GM12878 (cell line): ENCODE results near the gene PITPNM2. TPM values are rescaled to one million over a fixed set of nuclear protein-coding genes. Genes with fewer than 3 reads are reported as not detected.

Experiments used
- ATAC-seq: fragments of 200-7000 bp; cut with Tn5 transposase; 3 replicates; pipeline ENCODE4 v1.9.1; 2020; ENCODE audit warnings: mild to moderate bottlenecking, moderate library complexity
- BruUV-seq: library from RNA; stranded (reverse); fragments of 400-500 nt; replicated peaks from 2 replicates; lab custom pipeline; 2021; lab: Mats Ljungman, UMichigan
- CTCF ChIA-PET: fragments of 300-600 bp; sonication (Branson Sonifier 250); formaldehyde crosslinking; extraction: SDS; loops from one replicate; lab custom pipeline; 2021; ENCODE audit warnings: inconsistent platforms; lab: Yijun Ruan, JAX
- POLR2A ChIA-PET: fragments of 350-600 bp; formaldehyde crosslinking; extraction: SDS; loops from one replicate; lab custom pipeline; 2021; ENCODE audit warnings: inconsistent platforms; lab: Charles Lee
- RAD21 ChIA-PET: fragments of 300-600 bp; sonication (Branson Sonifier 250); formaldehyde crosslinking; loops from one replicate; lab custom pipeline; 2023; ENCODE audit warnings: antibody characterized with exemption; ENCODE audit not compliant: unreplicated experiment; lab: Charles Lee
- SMC1A ChIA-PET: fragments of 300-600 bp; sonication (Branson Sonifier 250); formaldehyde crosslinking; loops from one replicate; lab custom pipeline; 2023; ENCODE audit not compliant: unreplicated experiment, uncharacterized antibody; lab: Charles Lee
- DNase-seq: peaks from one replicate; pipeline ENCODE4 v3.0.0-alpha.2; 2011; ENCODE audit warnings: low read depth, low spot score
- FAIRE-seq: peaks from 3 replicates; lab custom pipeline; 2011; peaks lifted over from hg19 to GRCh38; lab: Jason Lieb, UNC
- H2AFZ ChIP-seq: 2 replicates; pipeline ENCODE4 v1.6.0; 2011; ENCODE audit warnings: low read depth, low read length, control low read depth; ENCODE audit not compliant: control insufficient read depth
- H3K27ac ChIP-seq: 2 replicates; pipeline ENCODE4 v1.5.1; 2011; ENCODE audit warnings: control low read depth; ENCODE audit not compliant: control insufficient read depth, insufficient read depth
- H3K27me3 ChIP-seq, 2 experiments: replicated peaks in 1 of 2; 2 replicates each; pipeline versions ENCODE4 v1.6.0 to v1.6.1; 2011; ENCODE audit warnings: low read length in 1 of 2; ENCODE audit not compliant: control insufficient read depth in 2 of 2, insufficient read depth in 2 of 2
- H3K36me3 ChIP-seq, 2 experiments: 2 replicates each; pipeline ENCODE4 v1.5.1; 2011; ENCODE audit warnings: low read length in 1 of 2; ENCODE audit not compliant: control insufficient read depth in 2 of 2, insufficient read depth in 2 of 2
- H3K4me1 ChIP-seq: 2 replicates; pipeline ENCODE4 v1.6.1; 2011; ENCODE audit warnings: mild to moderate bottlenecking, low read length, moderate library complexity, mixed read lengths; ENCODE audit not compliant: control insufficient read depth, insufficient read depth
- H3K4me2 ChIP-seq: 2 replicates; pipeline ENCODE4 v1.6.0; 2011; ENCODE audit warnings: control low read depth; ENCODE audit not compliant: control insufficient read depth, insufficient read depth
- H3K4me3 ChIP-seq: fragments of 200-600 bp; sonication (generic); 2 replicates; pipeline ENCODE4 v1.5.1; 2016
- H3K79me2 ChIP-seq: 2 replicates; pipeline ENCODE4 v1.6.0; 2011; ENCODE audit warnings: low read length; ENCODE audit not compliant: control insufficient read depth, insufficient read depth
- H3K9ac ChIP-seq: 2 replicates; pipeline ENCODE4 v1.8.0; 2011; ENCODE audit warnings: low read length, control low read depth, mixed read lengths; ENCODE audit not compliant: control insufficient read depth, insufficient read depth
- H3K9me3 ChIP-seq: replicated peaks from 3 replicates; pipeline ENCODE4 v1.5.1; 2011; ENCODE audit warnings: mild to moderate bottlenecking, low read length; ENCODE audit not compliant: control insufficient read depth, insufficient read depth
- H4K20me1 ChIP-seq: 2 replicates; pipeline ENCODE4 v1.6.0; 2011; ENCODE audit not compliant: control insufficient read depth, insufficient read depth
- BCL11A ChIP-seq: IDR thresholded peaks from 2 replicates; pipeline ENCODE4 v1.6.1; 2011; ENCODE audit warnings: low read depth, low read length
- E2F4 ChIP-seq: IDR thresholded peaks from 2 replicates; pipeline ENCODE4 v1.6.1; 2012; ENCODE audit warnings: low read depth, low read length, improper control_type of control experiment
- HCFC1 ChIP-seq: fragments of 150-350 bp; IDR thresholded peaks from 2 replicates; pipeline ENCODE4 v1.6.1; 2014; ENCODE audit warnings: low read length
- KAT2A ChIP-seq: conservative IDR thresholded peaks from 2 replicates; pipeline ENCODE4 v1.6.1; 2011; ENCODE audit warnings: low read depth, low read length; ENCODE audit not compliant: control insufficient read depth
- RAD21 ChIP-seq: IDR thresholded peaks from 2 replicates; pipeline ENCODE4 v1.6.1; 2011; ENCODE audit warnings: mild to moderate bottlenecking, low read depth, low read length, moderate library complexity; ENCODE audit not compliant: insufficient read depth
- STAT3 ChIP-seq: IDR thresholded peaks from 2 replicates; pipeline ENCODE4 v1.6.1; 2011; ENCODE audit warnings: low read depth, low read length, improper control_type of control experiment
- YY1 ChIP-seq: IDR thresholded peaks from 2 replicates; pipeline ENCODE4 v1.6.1; 2011; ENCODE audit warnings: low read depth, mild to moderate bottlenecking, low read length
- ZNF384 ChIP-seq: IDR thresholded peaks from 2 replicates; pipeline ENCODE4 v1.6.1; 2012; ENCODE audit warnings: low read depth, mild to moderate bottlenecking, low read length, improper control_type of control experiment, borderline replicate concordance
- WGBS: methylation state at CpG from one replicate; pipeline ENCODE4 v1.1.6; 2016; ENCODE audit warnings: low lambda C conversion rate; ENCODE audit not compliant: insufficient replicate concordance, insufficient coverage; ENCODE audit errors: missing lambda C conversion rate; 5-methylcytosine and 5-hydroxymethylcytosine counted together
- in situ Hi-C: fragments of 300-500 bp; cut with MboI; formaldehyde crosslinking; loops from 9 replicates; pipeline ENCODE4 v1.14.3; 2018; ENCODE audit warnings: mixed read lengths
- intact Hi-C: fragments of 100-400 bp; cut with micrococcal nuclease; formaldehyde crosslinking; loops from one replicate; pipeline ENCODE4 v1.14.2; 2022; ENCODE audit not compliant: unreplicated experiment
- polyA plus RNA-seq, 11 experiments: library from polyadenylated mRNA; depleted of rRNA in 4 of 11; unstranded in 6 of 11; stranded (reverse) in 5 of 11; fragments of >200 nt; fragmentation: Nextera tagmentation in 4 of 11; fragmentation: Illumina TruSeq in 1 of 11; extraction: Ambion mirVana in 4 of 11; extraction: Trizol in 1 of 11; gene quantifications; 1 replicate in 1 of 11; 2 replicates in 10 of 11; pipeline versions ENCODE4 v1.2.1 to v1.2.3, GENCODE V29; 2011 to 2016; ENCODE audit warnings: inconsistent platforms in 2 of 11, missing spikeins in 2 of 11, low read depth in 1 of 11
- total RNA-seq, 4 experiments: library from RNA; depleted of rRNA in 3 of 4; stranded (reverse); fragments of >200 nt in 3 of 4; fragmentation: Illumina TruSeq in 1 of 4; extraction: Trizol in 1 of 4; gene quantifications; 2 replicates each; pipeline versions ENCODE4 v1.2.1 to v1.2.3, GENCODE V29; 2013 to 2021
- TF ChIP-seq, protein P1 (sequence below): fragments of 450-650 bp; IDR thresholded peaks from 2 replicates; pipeline ENCODE4 v1.6.1; 2017; ENCODE audit warnings: mild to moderate bottlenecking, moderate library complexity
- TF ChIP-seq, protein P2 (sequence below): IDR thresholded peaks from 2 replicates; pipeline ENCODE4 v1.6.1; 2011; ENCODE audit warnings: low read depth, mild to moderate bottlenecking, low read length, moderate library complexity, borderline replicate concordance; ENCODE audit errors: extremely low read depth

The PITPNM2 gene
- total and polyA plus RNA-seq, 10 of the 15 experiments (the other 5 are each of a cell fraction or from before 2014, with no cell fraction given): 0.03 to 1.0 (median 0.24) TPM; not detected in 1

DNA sequence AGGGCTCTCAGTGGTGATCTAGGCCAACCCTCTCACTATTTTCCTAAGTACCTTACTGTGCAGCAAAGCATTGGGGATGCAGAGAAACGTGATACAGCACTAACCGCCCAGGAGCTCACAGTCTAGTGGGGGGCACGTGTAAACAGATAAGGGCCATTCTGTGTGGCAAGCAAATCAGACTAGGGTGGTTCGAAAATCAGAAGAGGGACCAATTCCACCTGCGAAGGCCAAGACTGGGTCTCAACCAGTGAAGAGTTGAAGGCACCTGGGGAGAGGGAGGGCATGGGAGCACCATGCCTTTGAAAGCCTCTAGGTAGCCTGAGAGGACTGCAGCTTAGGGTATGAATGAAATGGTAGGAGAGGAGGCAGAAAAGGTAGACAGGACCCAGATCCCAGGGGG, 2.2 kb downstream of the PITPNM2 start:
- POLR2A ChIA-PET: no interaction called here
- Histone ChIP-seq H3K36me3 (no peaks in the 10 kb centered on the region), H3K4me3 (no peak overlapping the region), H3K27me3 (peaks cover 0 to 4% of the 10 kb centered on the region in 2 experiments; a peak in 1 of 4 replicates), H3K79me2 (no peaks in the 10 kb centered on the region), H3K9me3 (no peaks in the 10 kb centered on the region), H2AFZ (no peak overlapping the region), H3K27ac (no peak overlapping the region), H4K20me1 (no peaks in the 10 kb centered on the region), H3K4me1 (no peaks in the 10 kb centered on the region), H3K4me2 (no peak overlapping the region), H3K9ac (no peak overlapping the region)
- CTCF ChIA-PET: interaction anchor here (0.9 to 1.2 kb wide), 2 partner anchors 104 to 105 kb away, joined by 3 read pairs; no protein-coding TSS in a partner anchor
- BruUV-seq: no TSS peak
- DNase-seq (no peak), FAIRE-seq (no peak), ATAC-seq (no peak)
- RAD21 ChIA-PET: interaction anchor here (1.6 kb wide), 1 partner anchor 105 kb away, joined by 3 read pairs; no protein-coding TSS in a partner anchor
- WGBS: 55% methylated on average over 5 of the region's 5 CpGs
- SMC1A ChIA-PET: no interaction called here
- intact Hi-C loops: no loop called here
- in situ Hi-C loops: no loop called here
- TF ChIP-seq RAD21: no peak

DNA sequence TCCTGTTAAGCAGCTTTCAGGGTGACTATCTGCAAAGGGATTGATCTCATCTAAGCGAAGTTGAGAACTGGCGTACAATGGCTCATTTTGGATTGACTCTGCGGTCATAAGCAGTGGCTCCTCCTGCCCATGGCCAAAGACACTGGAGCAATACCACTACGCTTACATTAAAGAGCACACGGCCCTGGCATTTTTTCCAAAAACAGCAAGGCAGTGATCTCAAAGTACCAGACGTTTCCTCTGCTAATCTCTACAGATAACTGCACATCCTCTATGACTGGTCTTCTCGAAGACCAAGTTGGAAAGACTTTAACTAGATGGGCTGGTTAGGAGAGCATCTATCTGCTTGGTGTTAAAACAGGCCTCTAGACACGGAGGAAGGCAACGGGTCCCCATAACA, 2.7 kb downstream of the PITPNM2 start:
- no peak for ATAC-seq
- ChIA-PET POLR2A (no interaction called here), CTCF (interaction anchor here (1.2 kb wide), 1 partner anchor 104 kb away, joined by 3 read pairs; no protein-coding TSS in a partner anchor), SMC1A (no interaction called here), RAD21 (interaction anchor here (1.6 kb wide), 1 partner anchor 104 kb away, joined by 3 read pairs; no protein-coding TSS in a partner anchor)
- Histone ChIP-seq H3K36me3 (no peaks in the 10 kb centered on the region), H3K9ac (no peak overlapping the region), H3K4me3 (no peak overlapping the region), H3K27ac (no peak overlapping the region), H3K9me3 (no peaks in the 10 kb centered on the region), H4K20me1 (no peaks in the 10 kb centered on the region), H3K79me2 (no peaks in the 10 kb centered on the region), H3K27me3 (peaks cover 0 to 4% of the 10 kb centered on the region in 2 experiments; a peak in 1 of 4 replicates), H3K4me1 (no peaks in the 10 kb centered on the region), H2AFZ (no peak overlapping the region), H3K4me2 (no peak overlapping the region)
- DNase-seq: no peak
- no peak for FAIRE-seq
- no TSS peak for BruUV-seq
- intact Hi-C loops (no loop called here), in situ Hi-C loops (no loop called here)
- 60% methylated on average over 9 of the region's 9 CpGs for WGBS
- TF ChIP-seq STAT3 (no peak), YY1 (no peak), BCL11A (no peak), E2F4 (no peak), KAT2A (no peak), ZNF384 (no peak), HCFC1 (no peak)
- TF ChIP-seq, protein P1, sequence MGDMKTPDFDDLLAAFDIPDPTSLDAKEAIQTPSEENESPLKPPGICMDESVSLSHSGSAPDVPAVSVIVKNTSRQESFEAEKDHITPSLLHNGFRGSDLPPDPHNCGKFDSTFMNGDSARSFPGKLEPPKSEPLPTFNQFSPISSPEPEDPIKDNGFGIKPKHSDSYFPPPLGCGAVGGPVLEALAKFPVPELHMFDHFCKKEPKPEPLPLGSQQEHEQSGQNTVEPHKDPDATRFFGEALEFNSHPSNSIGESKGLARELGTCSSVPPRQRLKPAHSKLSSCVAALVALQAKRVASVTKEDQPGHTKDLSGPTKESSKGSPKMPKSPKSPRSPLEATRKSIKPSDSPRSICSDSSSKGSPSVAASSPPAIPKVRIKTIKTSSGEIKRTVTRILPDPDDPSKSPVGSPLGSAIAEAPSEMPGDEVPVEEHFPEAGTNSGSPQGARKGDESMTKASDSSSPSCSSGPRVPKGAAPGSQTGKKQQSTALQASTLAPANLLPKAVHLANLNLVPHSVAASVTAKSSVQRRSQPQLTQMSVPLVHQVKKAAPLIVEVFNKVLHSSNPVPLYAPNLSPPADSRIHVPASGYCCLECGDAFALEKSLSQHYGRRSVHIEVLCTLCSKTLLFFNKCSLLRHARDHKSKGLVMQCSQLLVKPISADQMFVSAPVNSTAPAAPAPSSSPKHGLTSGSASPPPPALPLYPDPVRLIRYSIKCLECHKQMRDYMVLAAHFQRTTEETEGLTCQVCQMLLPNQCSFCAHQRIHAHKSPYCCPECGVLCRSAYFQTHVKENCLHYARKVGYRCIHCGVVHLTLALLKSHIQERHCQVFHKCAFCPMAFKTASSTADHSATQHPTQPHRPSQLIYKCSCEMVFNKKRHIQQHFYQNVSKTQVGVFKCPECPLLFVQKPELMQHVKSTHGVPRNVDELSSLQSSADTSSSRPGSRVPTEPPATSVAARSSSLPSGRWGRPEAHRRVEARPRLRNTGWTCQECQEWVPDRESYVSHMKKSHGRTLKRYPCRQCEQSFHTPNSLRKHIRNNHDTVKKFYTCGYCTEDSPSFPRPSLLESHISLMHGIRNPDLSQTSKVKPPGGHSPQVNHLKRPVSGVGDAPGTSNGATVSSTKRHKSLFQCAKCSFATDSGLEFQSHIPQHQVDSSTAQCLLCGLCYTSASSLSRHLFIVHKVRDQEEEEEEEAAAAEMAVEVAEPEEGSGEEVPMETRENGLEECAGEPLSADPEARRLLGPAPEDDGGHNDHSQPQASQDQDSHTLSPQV: no peak
- TF ChIP-seq, protein P2, sequence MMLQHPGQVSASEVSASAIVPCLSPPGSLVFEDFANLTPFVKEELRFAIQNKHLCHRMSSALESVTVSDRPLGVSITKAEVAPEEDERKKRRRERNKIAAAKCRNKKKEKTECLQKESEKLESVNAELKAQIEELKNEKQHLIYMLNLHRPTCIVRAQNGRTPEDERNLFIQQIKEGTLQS: no peak
